Stimulated activated CD8-positive, alpha-beta memory T cell treated with anti-CD3 and anti-CD28 coated beads, Interleukin-4, amount 100 ng/mL, for 48 hours (primary cell): Measurements from ENCODE around the gene SERGEF.
A peak's percentile ranks its signal among the peaks of the same experiment; 100 is the strongest.

Experiments
- DNase-seq: peaks from one replicate; pipeline ENCODE4 v3.0.0-alpha.2; 2020

Gene SERGEF

GRCh38 chr11:18012906-18013781 lies at the start of gene SERGEF:
Gene SERGEF (minus strand): TSS chr11:18013047. CDS start chr11:18013010, 37 bp downstream.
- peak; percentile 94 for DNase-seq

GRCh38 chr11:18061351-18061750 lies 48.5 kb upstream of the SERGEF start:
- no peak for DNase-seq

- no peak for DNase-seq
These were observed 43.8 kb upstream of the SERGEF start for GRCh38 chr11:18056561-18057181.

GRCh38 chr11:18054511-18055103 lies 41.8 kb upstream of the SERGEF start:
- DNase-seq: no peak

GRCh38 chr11:18050848-18051247 lies 38.0 kb upstream of the SERGEF start:
- no peak for DNase-seq

- DNase-seq: no peak
These were observed 33.4 kb upstream of the SERGEF start, which contains the start of gene TPH1 for GRCh38 chr11:18046116-18046777. Gene TPH1 (minus strand): TSS chr11:18046269. CDS start chr11:18040762, 5,507 bp downstream.

DNA sequence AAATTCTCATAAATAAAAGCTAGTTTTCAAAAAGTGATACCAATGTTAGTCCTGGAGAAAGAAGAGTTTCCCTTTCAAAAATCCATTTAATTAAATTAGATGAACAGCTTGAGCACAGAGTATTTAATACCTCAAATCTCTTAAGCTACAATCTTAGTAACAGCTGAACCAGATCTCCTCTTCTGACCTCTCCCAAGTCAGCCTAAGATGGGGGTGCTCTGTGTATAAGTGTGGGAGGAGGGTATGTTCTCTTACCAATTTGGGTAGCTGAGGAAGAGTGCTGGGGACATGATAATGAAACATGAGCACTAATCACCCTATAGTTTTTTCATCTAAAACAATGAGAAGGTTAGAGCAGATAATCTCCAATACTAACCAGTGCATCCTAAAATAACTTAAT lies 23.6 kb upstream of the SERGEF start:
- no peak for DNase-seq

GRCh38 chr11:18027475-18027874 lies 14.6 kb upstream of the SERGEF start:
- no peak for DNase-seq

DNA sequence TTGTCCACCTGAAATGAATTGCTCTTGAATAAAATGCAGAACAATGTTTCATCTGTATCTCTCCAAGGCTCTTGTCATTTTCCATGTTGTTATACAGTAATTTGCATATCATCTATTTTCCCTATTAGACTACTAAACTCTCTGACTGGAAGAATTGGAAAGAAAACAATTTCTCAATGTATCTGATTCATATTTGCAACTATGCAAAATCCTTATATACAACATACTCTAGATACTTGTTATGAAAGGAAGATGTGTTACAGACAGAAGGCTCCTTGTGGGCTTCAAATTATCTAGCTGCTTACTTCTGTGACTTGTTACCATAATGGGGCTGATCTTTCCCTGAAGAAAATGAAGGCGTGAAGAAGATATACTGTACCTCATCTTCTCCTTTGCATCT lies 9.6 kb upstream of the SERGEF start:
- DNase-seq: no peak

DNA sequence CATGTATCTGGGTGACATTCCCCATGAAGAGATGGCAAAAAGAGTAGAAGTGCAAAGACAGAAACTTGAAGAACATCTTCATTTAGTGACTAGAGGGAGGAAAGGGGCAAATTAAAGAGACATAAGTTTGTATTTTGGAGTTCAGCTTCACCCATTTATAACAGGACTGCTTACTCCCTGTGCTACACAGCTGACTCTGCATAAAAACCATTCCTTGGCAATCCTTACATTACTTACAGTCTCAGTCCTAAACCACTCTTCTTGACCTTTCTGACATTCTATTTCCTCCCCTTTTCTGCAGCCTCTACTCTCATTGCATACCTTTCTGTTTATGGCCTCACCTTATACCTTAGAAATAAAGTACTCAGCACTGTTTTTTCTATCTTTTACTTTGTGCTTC lies 6.8 kb upstream of the SERGEF start:
- no peak for DNase-seq

DNA sequence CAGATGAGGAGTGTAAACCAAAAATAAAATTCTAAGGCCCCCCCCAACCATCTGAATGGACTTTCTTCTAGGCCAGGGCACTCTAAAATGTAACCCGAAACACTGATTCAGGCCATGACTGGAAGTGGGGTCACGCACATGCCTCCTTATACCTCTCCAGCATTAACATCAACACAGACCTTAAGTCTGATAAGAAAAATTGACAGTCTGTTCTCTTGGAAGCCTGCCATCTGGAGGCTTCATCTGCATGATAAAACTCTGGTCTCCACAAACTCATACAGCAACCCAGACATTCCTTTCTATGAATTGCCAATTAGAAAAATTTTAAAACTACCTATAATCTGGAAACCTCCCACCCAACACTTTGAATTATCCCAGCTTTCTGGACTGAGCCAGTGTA lies 3.9 kb upstream of the SERGEF start:
- DNase-seq: no peak

- no peak for DNase-seq
These were observed 2.0 kb upstream of the SERGEF start for GRCh38 chr11:18014876-18015275.

GRCh38 chr11:18013790-18014507 lies 1.1 kb upstream of the SERGEF start:
- DNase-seq: peak; percentile 29

- peak; percentile 32 for DNase-seq
These were observed 533 bp downstream of the SERGEF start for GRCh38 chr11:18012122-18012905.

GRCh38 chr11:18011633-18012032 lies 1.2 kb downstream of the SERGEF start:
- DNase-seq: peak; percentile 25

- DNase-seq: no peak
These were observed 1.8 kb downstream of the SERGEF start for GRCh38 chr11:18010977-18011586.

DNA sequence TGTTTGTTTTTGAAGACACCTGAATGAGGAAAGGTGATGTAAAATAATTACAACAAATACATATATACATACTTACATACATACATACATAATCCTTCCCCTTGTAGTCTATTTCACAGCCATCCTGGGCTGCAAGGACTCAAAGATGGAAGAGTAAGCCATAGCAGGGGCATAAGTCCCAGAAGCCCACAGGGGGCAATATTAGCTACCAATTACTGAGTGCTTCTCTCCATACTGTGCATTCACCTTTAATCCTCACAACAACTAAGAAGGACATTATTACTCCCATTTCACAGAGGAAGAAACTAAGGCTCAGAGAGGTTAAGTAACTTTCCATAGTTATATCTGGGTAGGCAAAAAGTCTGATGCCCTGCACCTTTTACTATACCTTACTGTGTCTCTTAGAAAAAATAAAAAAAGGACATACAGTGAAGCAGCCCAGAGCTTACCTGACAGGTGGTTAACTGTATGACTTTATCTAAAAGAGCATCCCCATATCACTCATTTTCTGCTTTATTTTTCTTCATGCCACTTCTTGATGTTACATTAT lies 2.7 kb downstream of the SERGEF start:
- no peak for DNase-seq

GRCh38 chr11:18005376-18006129 lies 7.3 kb downstream of the SERGEF start:
- no peak for DNase-seq

DNA sequence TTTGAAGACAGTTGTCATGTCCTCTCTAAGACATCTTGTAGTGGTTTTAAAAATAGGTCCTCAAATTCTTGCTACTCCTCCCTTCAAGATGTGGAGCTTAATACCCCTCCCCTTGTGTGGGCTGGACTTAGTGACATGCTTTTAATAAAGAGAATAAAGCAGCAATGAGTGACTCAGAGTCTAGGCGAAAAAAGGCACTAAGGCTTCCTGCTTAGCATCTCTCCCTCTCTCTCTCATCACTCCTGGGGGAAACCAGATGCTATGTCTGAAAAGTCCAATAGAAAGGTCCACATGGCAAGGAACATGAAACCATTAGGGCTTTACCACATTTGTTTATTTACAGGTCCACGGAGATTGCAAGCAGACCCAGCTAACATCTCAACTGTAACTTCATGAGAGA lies 11.7 kb downstream of the SERGEF start:
- DNase-seq: no peak

- no peak for DNase-seq
These were observed 12.1 kb downstream of the SERGEF start for GRCh38 chr11:18000760-18001159.
